Activated CD4-positive, alpha-beta T cell treated with anti-CD3 and anti-CD28 coated beads for 1 hour (primary cell): Measurements from ENCODE around the gene MYO1G.
A peak's percentile ranks its signal among the peaks of the same experiment; 100 is the strongest.

Experiments used
- DNase-seq: peaks from one replicate; pipeline ENCODE4 v3.0.0-alpha.2; 2020

The MYO1G gene

DNA sequence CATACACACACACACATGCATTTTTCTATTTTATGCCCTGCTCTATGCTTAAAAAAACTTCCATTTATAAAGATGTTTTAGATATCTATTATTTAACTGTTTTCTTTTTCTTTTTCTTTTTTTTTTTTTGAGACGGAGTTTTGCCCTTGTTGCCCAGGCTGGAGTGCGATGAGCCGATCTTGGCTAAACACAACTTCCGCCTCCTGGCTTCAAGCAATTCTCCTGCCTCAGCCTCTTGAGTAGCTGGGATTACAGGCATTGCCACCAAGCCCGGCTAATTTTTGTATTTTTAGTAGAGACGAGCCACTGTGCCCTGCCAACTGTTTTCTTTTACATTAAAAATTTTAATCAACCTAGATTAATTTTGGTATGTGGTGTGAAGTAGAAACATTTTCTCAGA is 47.9 kb downstream of the MYO1G start:
- no peak for DNase-seq

DNA sequence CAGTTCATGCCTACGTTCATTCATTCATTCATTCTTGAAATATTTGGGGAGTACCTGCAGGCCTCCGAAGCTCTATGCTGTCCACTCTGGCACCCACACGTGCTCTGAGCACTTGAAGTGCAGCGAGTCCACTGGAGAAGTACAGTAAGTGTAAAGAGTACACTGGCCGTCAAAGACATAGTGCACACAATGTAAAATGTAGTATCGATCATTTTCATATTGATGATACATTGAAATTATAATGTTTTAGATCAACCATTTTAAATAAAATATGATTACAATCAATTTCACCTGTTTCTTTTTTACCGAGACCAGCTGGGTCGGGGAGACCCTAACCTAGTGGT is 56.5 kb downstream of the MYO1G start:
- DNase-seq: no peak

DNA sequence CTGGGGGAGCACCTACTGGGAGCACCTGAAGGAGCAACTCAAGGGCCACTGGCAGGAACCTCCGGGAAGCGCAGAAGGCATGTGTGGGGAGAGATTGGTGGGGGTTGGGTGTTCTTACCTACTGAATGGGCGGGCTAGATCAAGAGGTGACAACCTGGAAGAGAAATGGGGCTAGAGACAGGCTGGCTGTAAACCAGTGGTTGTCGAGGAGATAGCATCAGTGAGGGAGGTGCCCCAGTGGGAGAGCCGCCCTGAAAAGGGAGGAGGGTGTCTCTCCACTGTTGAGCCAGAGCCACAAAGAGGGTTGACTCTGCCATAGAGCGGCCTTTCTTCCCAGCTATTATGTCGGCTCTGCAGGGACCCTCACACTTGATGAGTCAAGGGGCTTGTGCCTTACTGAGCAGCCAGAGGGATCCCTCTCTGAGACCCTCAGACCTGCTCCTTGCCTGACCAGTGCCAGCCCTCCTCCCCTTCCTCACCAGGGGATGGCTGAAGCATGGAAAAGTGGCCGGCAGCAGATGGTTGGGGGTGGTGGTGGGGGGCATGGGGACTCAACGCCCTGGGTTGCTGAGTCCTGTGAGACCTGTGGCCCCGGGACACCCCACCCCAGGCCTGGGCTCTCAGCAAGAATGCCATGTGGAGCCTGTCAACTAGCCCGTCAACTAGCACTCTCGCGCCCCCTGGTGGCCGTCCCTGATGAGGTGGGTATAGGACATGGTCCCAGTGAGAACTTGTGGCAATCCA is 57.0 kb downstream of the MYO1G start:
- DNase-seq: peak; percentile 91

DNA sequence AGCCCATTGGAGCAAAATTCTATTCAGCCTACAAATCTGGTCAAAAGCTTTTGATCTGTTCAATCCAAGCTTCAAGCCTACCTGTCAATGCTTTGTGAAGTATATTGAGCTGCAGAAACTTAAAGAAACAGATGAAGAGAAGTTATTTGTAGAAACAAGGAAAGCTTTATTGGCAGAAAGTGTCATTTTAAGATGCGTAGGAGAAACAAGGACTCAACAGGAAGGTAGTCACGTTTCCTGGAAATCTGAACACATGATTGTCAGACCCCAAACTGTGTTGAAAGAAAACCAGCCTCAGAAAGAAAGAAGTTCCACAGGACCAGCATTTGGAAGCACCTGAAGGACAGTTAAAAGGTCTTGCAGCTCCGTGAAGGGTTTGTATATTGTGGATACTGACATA is 58.7 kb downstream of the MYO1G start:
- no peak for DNase-seq

DNA sequence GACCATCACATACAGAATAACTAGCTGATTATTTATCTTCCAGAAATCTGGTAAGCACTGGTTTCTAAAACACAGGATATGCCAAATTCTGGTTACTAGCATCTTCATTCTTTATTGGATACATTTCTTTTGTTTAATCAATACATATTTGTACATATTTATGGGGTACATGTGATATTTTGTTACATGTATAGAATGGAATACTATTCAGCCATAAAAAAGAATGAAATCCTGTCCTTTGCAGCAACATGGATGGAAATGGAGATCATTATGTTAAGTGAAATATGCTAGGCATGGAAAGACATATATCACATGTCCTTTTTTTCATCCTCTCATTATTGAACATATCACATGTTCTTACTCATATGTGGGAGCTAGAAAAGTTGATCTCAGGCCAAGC is 60.8 kb downstream of the MYO1G start:
- no peak for DNase-seq

DNA sequence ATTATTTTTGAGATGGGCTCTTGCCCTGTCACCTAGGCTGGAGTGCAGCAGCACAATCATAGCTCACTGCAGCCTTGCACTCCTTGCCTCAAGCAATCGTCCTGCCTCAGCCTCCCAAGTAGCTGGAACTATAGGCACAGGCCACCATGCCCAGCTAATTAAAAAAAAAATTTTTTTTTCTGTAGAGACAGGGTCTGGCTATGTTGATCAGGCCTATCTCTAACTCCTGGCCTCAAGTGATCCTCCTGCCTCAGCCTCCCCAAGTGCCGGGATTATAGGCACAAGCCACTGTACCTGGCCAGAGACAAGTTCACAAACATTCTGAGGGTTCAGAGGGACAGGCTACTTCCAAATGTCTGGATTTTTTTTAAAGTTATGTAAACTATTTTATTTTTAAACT is 61.4 kb downstream of the MYO1G start:
- no peak for DNase-seq

DNA sequence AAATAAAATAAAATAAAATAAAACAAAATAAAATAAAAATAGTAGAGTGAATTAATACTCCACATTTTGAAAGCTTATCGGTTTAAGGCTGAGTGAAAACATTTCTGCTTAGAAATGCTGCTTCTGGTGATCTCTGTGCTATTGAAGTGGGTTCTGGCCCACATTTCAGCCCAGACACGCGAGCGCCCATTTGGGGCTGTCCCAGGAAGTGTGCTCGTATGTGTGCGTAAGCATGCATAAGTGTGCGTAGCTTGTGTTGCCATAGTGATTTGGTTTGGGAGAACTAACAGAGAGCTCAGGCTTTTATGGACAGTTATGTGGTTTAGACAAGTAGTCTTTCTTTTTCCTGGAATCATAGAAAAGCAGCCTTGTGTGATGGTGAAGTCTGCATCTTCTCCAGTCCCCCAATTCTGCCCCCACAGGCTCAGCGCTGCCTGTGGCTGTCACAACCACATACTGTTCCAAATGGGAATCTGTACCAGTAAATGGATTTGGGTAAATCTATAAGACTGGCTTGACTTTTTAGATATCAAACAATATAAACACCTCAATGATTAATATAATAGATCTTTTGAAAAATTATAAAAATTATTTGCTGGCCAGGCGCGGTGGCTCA is 63.7 kb downstream of the MYO1G start:
- peak; percentile 50 for DNase-seq

DNA sequence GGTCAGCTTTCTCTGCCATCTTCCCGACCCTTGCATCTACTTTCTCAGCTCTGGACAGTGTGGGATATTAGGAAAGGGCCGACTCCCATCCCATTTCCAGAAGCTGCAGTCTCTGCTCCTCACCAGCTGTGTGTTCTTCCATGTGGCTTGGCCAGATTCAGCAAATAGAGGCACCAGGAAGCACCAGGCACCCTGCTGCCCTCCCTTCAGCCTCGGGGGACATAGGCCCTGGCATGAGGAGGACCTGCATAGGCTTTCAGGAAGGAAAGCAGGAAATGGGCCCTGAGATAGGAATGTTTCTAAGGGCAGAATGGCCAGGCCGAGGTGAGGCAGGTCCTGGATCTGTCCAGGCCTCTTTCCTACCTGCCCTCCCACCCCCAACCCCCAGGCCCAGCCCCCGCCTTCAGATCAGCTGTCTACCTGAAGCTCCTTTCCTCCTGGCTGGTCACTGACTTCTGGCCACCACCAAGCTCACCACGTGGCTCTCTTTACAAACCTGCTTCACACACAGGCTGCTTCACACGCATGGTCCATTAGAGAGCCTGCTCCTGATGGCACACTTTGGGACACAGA is 66.0 kb downstream of the MYO1G start:
- DNase-seq: no peak
